K562 (cell line): ENCODE measurements around the gene ARID3A. TPM values are rescaled to one million over a fixed set of nuclear protein-coding genes. Genes with fewer than 3 reads are reported as not detected.

Experiments used
- ATF1 ChIP-seq, 2 experiments: fragments of 450-650 bp in 1 of 2; IDR thresholded peaks; 2 replicates each; pipeline ENCODE4 v1.6.1; 2016; ENCODE audit warnings: missing compliant biosample characterization in 1 of 2, missing genetic modification characterization in 1 of 2
- CREM ChIP-seq: IDR thresholded peaks from 2 replicates; pipeline ENCODE4 v1.6.1; 2014; ENCODE audit warnings: antibody characterized with exemption, low read depth
- E2F5 ChIP-seq: sonication (generic); formaldehyde crosslinking; IDR thresholded peaks from 2 replicates; pipeline ENCODE4 v1.8.0; 2022; ENCODE audit warnings: mild to moderate bottlenecking, missing genetic modification reagents
- GABPA ChIP-seq: fragments of 200-800 bp; sonication (Bioruptor generic); conservative IDR thresholded peaks from 2 replicates; pipeline ENCODE4 v1.6.1; 2016; ENCODE audit warnings: low read depth, missing genetic modification characterization, missing compliant biosample characterization
- HDAC3 ChIP-seq: fragments of 450-650 bp; IDR thresholded peaks from 2 replicates; pipeline ENCODE4 v1.6.1; 2018; ENCODE audit warnings: borderline replicate concordance, mild to moderate bottlenecking, moderate library complexity; ENCODE audit not compliant: partially characterized antibody
- L3MBTL2 ChIP-seq: fragments of 450-650 bp; IDR thresholded peaks from 2 replicates; pipeline ENCODE4 v1.6.1; 2016; ENCODE audit warnings: mild to moderate bottlenecking, moderate library complexity
- POLR2AphosphoS5 ChIP-seq: IDR thresholded peaks from 2 replicates; pipeline ENCODE4 v1.6.1; 2011; ENCODE audit warnings: mild to moderate bottlenecking, low read depth, low read length, moderate library complexity; ENCODE audit not compliant: control insufficient read depth, insufficient read depth
- PTBP1 ChIP-seq: fragments of 200-400 bp; formaldehyde crosslinking; IDR thresholded peaks from 2 replicates; pipeline ENCODE4 v1.6.1; 2017; ENCODE audit warnings: low read depth, low read length
- SAFB ChIP-seq: fragments of 200-400 bp; formaldehyde crosslinking; IDR thresholded peaks from 2 replicates; pipeline ENCODE4 v1.6.1; 2017; ENCODE audit warnings: low read depth, low read length, borderline replicate concordance
- SIN3B ChIP-seq: fragments of 450-650 bp; IDR thresholded peaks from 2 replicates; pipeline ENCODE4 v1.6.1; 2017; ENCODE audit warnings: low read depth, mild to moderate bottlenecking, moderate library complexity
- SRSF1 ChIP-seq: fragments of 200-400 bp; formaldehyde crosslinking; IDR thresholded peaks from 2 replicates; pipeline ENCODE4 v1.6.1; 2017; ENCODE audit warnings: mild to moderate bottlenecking, low read depth, low read length, moderate library complexity
- XRCC4 ChIP-seq: IDR thresholded peaks from one replicate; pipeline ENCODE4 v1.6.1; 2011; ENCODE audit not compliant: insufficient read depth, insufficient read length; ENCODE audit errors: extremely low read depth
- ZNF184 ChIP-seq: sonication (generic); formaldehyde crosslinking; IDR thresholded peaks from 2 replicates; pipeline ENCODE4 v1.5.0; 2020; ENCODE audit warnings: missing genetic modification reagents
- ZNF57 ChIP-seq: fragments of 450-650 bp; formaldehyde crosslinking; IDR thresholded peaks from 2 replicates; pipeline ENCODE4 v1.4.0; 2020; ENCODE audit warnings: mild to moderate bottlenecking, moderate library complexity
- ZSCAN29 ChIP-seq: fragments of 450-650 bp; IDR thresholded peaks from 2 replicates; pipeline ENCODE4 v1.6.1; 2017
- polyA plus RNA-seq, 8 experiments: library from polyadenylated mRNA; depleted of rRNA in 4 of 8; stranded (reverse) in 5 of 8; unstranded in 3 of 8; fragments of >200 nt; fragmentation: Nextera tagmentation in 2 of 8; fragmentation: Illumina TruSeq in 1 of 8; extraction: Ambion mirVana in 2 of 8; extraction: Trizol in 1 of 8; gene quantifications; 2 replicates each; pipeline versions ENCODE4 v1.2.1 to v1.2.3, GENCODE V29; 2011 to 2014; ENCODE audit warnings: inconsistent platforms in 1 of 8, missing spikeins in 1 of 8
- total RNA-seq, 7 experiments: library from RNA; depleted of rRNA in 6 of 7; stranded (reverse); fragments of >200 nt in 6 of 7; fragmentation: Illumina TruSeq in 2 of 7; extraction: Trizol in 2 of 7; gene quantifications; 2 replicates each; pipeline versions ENCODE4 v1.2.1 to v1.2.3, GENCODE V29; 2011 to 2021; ENCODE audit warnings: low replicate concordance in 1 of 7
- TF ChIP-seq, protein P1 (sequence below): fragments of 450-650 bp; IDR thresholded peaks from 2 replicates; pipeline ENCODE4 v1.6.1; 2014; ENCODE audit warnings: low read depth, mild to moderate bottlenecking, moderate library complexity, borderline replicate concordance
- TF ChIP-seq, protein P2 (sequence below): IDR thresholded peaks from 3 replicates; pipeline ENCODE4 v1.6.1; 2011; ENCODE audit warnings: borderline replicate concordance, mild to moderate bottlenecking; ENCODE audit not compliant: insufficient read length, insufficient read depth

ARID3A gene
- total and polyA plus RNA-seq, 9 of the 15 experiments (the other 6 are each of a cell fraction or from before 2014, with no cell fraction given), result 1.4 to 118 (median 31.2) TPM

- peak; percentile 61; the same call in 1 of the 2 replicates for TF ChIP-seq POLR2AphosphoS5
- TF ChIP-seq XRCC4, result no peak
- TF ChIP-seq L3MBTL2, result peak; percentile 56
- peak; percentile 48 for TF ChIP-seq HDAC3
- no peak for TF ChIP-seq SRSF1
- peak; percentile 72 for TF ChIP-seq GABPA
- no peak for TF ChIP-seq SIN3B
- no peak for TF ChIP-seq ZNF184
- no peak for TF ChIP-seq E2F5 (CRISPR knock-in tag)
- no peak for TF ChIP-seq SAFB
- TF ChIP-seq, protein P1, sequence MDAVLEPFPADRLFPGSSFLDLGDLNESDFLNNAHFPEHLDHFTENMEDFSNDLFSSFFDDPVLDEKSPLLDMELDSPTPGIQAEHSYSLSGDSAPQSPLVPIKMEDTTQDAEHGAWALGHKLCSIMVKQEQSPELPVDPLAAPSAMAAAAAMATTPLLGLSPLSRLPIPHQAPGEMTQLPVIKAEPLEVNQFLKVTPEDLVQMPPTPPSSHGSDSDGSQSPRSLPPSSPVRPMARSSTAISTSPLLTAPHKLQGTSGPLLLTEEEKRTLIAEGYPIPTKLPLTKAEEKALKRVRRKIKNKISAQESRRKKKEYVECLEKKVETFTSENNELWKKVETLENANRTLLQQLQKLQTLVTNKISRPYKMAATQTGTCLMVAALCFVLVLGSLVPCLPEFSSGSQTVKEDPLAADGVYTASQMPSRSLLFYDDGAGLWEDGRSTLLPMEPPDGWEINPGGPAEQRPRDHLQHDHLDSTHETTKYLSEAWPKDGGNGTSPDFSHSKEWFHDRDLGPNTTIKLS, result no peak; the same call in 1 of the 2 replicates
- peak; percentile 50 for TF ChIP-seq CREM
- TF ChIP-seq ZNF57, result no peak
- TF ChIP-seq ZSCAN29, result peak; percentile 92
- TF ChIP-seq, protein P2, sequence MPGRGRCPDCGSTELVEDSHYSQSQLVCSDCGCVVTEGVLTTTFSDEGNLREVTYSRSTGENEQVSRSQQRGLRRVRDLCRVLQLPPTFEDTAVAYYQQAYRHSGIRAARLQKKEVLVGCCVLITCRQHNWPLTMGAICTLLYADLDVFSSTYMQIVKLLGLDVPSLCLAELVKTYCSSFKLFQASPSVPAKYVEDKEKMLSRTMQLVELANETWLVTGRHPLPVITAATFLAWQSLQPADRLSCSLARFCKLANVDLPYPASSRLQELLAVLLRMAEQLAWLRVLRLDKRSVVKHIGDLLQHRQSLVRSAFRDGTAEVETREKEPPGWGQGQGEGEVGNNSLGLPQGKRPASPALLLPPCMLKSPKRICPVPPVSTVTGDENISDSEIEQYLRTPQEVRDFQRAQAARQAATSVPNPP, result no peak
- TF ChIP-seq PTBP1, result peak; percentile 100
- no peak for TF ChIP-seq ATF1 (CRISPR knock-in tag; IDR thresholded peaks at IDR 0.05)
- peak; percentile 39; the same call in 1 of the 2 replicates for TF ChIP-seq ATF1 (tag; IDR thresholded peaks at IDR 0.05)
Measured at GRCh38 chr19:954672-955494, 29.0 kb downstream of the ARID3A start (continued).
